ENCODE measurements around the gene SVEP1. TPM values are rescaled to one million over a fixed set of nuclear protein-coding genes. Genes with fewer than 3 reads are reported as not detected.

SVEP1 gene
- total and polyA plus RNA-seq, 8 donors = 0.43 to 64.4 (median 8.4) TPM

GRCh38 chr9:110351009-110351467 lies 228.5 kb downstream of the SVEP1 start:
- TF ChIP-seq POLR2A (IDR thresholded peaks at IDR 0.05) (no peak), CTCF (IDR thresholded peaks at IDR 0.05) (no peak), EP300 (IDR thresholded peaks at IDR 0.05) (no peak), POLR2AphosphoS5 (IDR thresholded peaks at IDR 0.05) (peak in 2 of 3 donors; percentile 5 to 80)
- Histone ChIP-seq H3K4me3 (no peak overlapping the region), H3K27me3 (no peaks in the 10 kb centered on the region), H3K27ac (peak overlapping the region in 2 of 5 donors; percentile 34 to 56), H3K36me3 (no peaks in the 10 kb centered on the region), H3K9me3 (no peaks in the 10 kb centered on the region), H3K4me1 (no peaks in the 10 kb centered on the region)
- intact Hi-C loops (cut with DNase I; ENCODE audit: low total_unique reads) = no loop called here
- peak in 1 of 2 donors; percentile 18 for DNase-seq
- 35 to 68% (median 52%) methylated on average over 1 of the region's 1 CpG for WGBS, 5 donors

GRCh38 chr9:110346325-110346724 lies 233.2 kb downstream of the SVEP1 start:
- Histone ChIP-seq H3K4me3 (no peak overlapping the region), H3K36me3 (no peaks in the 10 kb centered on the region), H3K27me3 (no peaks in the 10 kb centered on the region), H3K9me3 (no peaks in the 10 kb centered on the region), H3K4me1 (no peaks in the 10 kb centered on the region), H3K27ac (no peak overlapping the region)
- intact Hi-C loops (cut with DNase I; ENCODE audit: low total_unique reads) = no loop called here
- no peak for DNase-seq
- WGBS, 5 donors = 22 to 59% (median 39%) methylated on average over 3 of the region's 3 CpGs
- TF ChIP-seq CTCF (IDR thresholded peaks at IDR 0.05) (no peak), EP300 (IDR thresholded peaks at IDR 0.05) (no peak), POLR2A (IDR thresholded peaks at IDR 0.05) (no peak)

DNA sequence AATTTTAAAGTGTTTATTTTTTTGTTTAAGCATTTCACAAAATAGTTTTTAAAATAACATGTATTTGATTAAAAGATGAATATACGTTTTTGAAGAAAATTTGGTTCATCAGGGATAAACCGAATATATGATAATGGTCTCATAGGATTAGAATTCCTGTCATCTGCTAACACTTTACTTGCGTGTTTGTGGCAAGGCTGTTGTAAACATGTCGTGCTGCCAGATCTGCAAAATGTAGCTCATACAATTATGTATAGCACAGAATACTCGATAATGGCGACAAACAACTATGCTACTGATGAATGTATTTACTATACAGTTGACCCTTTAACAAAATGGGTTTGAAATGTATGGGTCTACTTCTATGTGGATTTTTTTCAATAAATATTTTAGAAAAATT lies 234.7 kb downstream of the SVEP1 start:
- Histone ChIP-seq H3K4me3 (no peak overlapping the region), H3K4me1 (no peaks in the 10 kb centered on the region), H3K27ac (no peak overlapping the region), H3K9me3 (no peaks in the 10 kb centered on the region), H3K27me3 (no peaks in the 10 kb centered on the region), H3K36me3 (no peaks in the 10 kb centered on the region)
- no peak for DNase-seq
- WGBS, 5 donors = 77 to 89% (median 82%) methylated on average over 6 of the region's 6 CpGs
- TF ChIP-seq CTCF (IDR thresholded peaks at IDR 0.05) = no peak
- intact Hi-C loops (cut with DNase I; ENCODE audit: low total_unique reads) = no loop called here

GRCh38 chr9:110343551-110343950 lies 236.0 kb downstream of the SVEP1 start:
- H3K27me3 ChIP-seq = no peaks in the 10 kb centered on the region
- intact Hi-C loops (cut with DNase I; ENCODE audit: low total_unique reads) = no loop called here
- no peaks in the 10 kb centered on the region for H3K4me1 ChIP-seq
- no peaks in the 10 kb centered on the region for H3K9me3 ChIP-seq
- TF ChIP-seq EP300 (IDR thresholded peaks at IDR 0.05) = no peak
- no peak for TF ChIP-seq POLR2AphosphoS5 (IDR thresholded peaks at IDR 0.05)
- TF ChIP-seq POLR2A (IDR thresholded peaks at IDR 0.05) = no peak
- TF ChIP-seq CTCF (IDR thresholded peaks at IDR 0.05) = no peak
- H3K27ac ChIP-seq = no peak overlapping the region
- no peak for DNase-seq
- H3K4me3 ChIP-seq = no peak overlapping the region
- WGBS, 5 donors = 81 to 86% (median 84%) methylated on average over 5 of the region's 5 CpGs
- H3K36me3 ChIP-seq = no peaks in the 10 kb centered on the region
